NCI-H2081 (cell line): ENCODE data around the gene SLX4.
"Not testable (repeated sequence)": the region's sequence is repeated elsewhere in the genome, so short reads cannot be mapped to it uniquely, and the experiment has no call there.

ENCODE experiments used
- DNase-seq, 2 experiments: peaks; one replicate each; lab custom pipeline; 2025; lab: John Stamatoyannopoulos, UW

The SLX4 gene

GRCh38 chr16:3611146-3611975 lies at the start of gene SLX4:
SLX4 (minus strand) TSS chr16:3611606; CDS start chr16:3608964, 2,642 bp downstream.
- DNase-seq, result peak; percentile 93

GRCh38 chr16:3659251-3659650 lies 47.8 kb upstream of the SLX4 start:
- DNase-seq, result no peak

GRCh38 chr16:3656491-3657468 lies 45.4 kb upstream of the SLX4 start:
- no peak for DNase-seq

GRCh38 chr16:3656160-3656490 lies 44.7 kb upstream of the SLX4 start:
- DNase-seq, result not testable (repeated sequence)

GRCh38 chr16:3655396-3656159 lies 44.2 kb upstream of the SLX4 start:
- DNase-seq, result no peak

GRCh38 chr16:3655030-3655395 lies 43.6 kb upstream of the SLX4 start:
- no peak for DNase-seq

GRCh38 chr16:3654249-3654991 lies 43.0 kb upstream of the SLX4 start, which contains the start of gene DNASE1:
DNASE1 (plus strand) TSS chr16:3654691; CDS start chr16:3655374, 683 bp downstream.
- DNase-seq, result peak; percentile 16 to 21

- no peak for DNase-seq
Observed at GRCh38 chr16:3652373-3653195, 41.2 kb upstream of the SLX4 start.

GRCh38 chr16:3651461-3652372 lies 40.3 kb upstream of the SLX4 start:
- DNase-seq, result no peak

- DNase-seq, result no peak
Observed at GRCh38 chr16:3650631-3651265, 39.3 kb upstream of the SLX4 start.

- DNase-seq, result peak; percentile 31 to 61
Observed at GRCh38 chr16:3646348-3646920, 35.0 kb upstream of the SLX4 start.

GRCh38 chr16:3645504-3646347 lies 34.3 kb upstream of the SLX4 start:
- no peak for DNase-seq

GRCh38 chr16:3645108-3645503 lies 33.7 kb upstream of the SLX4 start:
- no peak for DNase-seq

GRCh38 chr16:3643095-3643730 lies 31.8 kb upstream of the SLX4 start:
- DNase-seq, result no peak

GRCh38 chr16:3642397-3643094 lies 31.1 kb upstream of the SLX4 start:
- DNase-seq, result no peak

GRCh38 chr16:3641801-3642396 lies 30.5 kb upstream of the SLX4 start:
- no peak for DNase-seq
